Mucosa of descending colon (tissue), 3 donors: ENCODE data around the gene PLCG2. TPM values are rescaled to one million over a fixed set of nuclear protein-coding genes. Genes with fewer than 3 reads are reported as not detected.
A peak's percentile ranks its signal among the peaks of the same experiment; 100 is the strongest.

ENCODE experiments used
- ATAC-seq: fragments of 200-7000 bp; cut with Tn5 transposase; one replicate; pipeline ENCODE4 v1.9.1; 2020; ENCODE audit warnings: mild to moderate bottlenecking, moderate library complexity
- DNase-seq, 3 donors: peaks; one replicate each; pipeline ENCODE4 v3.0.0-alpha.2; 2020
- H3K36me3 ChIP-seq: fragments of 200-600 bp; one replicate; pipeline ENCODE4 v1.8.0; 2021; ENCODE audit warnings: low read depth, mild to moderate bottlenecking
- H3K4me1 ChIP-seq: fragments of 200-600 bp; one replicate; pipeline ENCODE4 v1.8.0; 2021; ENCODE audit warnings: low read depth, mild to moderate bottlenecking
- H3K4me3 ChIP-seq: fragments of 200-600 bp; one replicate; pipeline ENCODE4 v1.8.0; 2021; ENCODE audit warnings: mild to moderate bottlenecking
- H3K9me3 ChIP-seq: fragments of 200-600 bp; one replicate; pipeline ENCODE4 v1.8.0; 2021; ENCODE audit warnings: mild to moderate bottlenecking
- intact Hi-C, 2 donors: fragments of 100-400 bp; cut with DNase I in 1 of 2; cut with micrococcal nuclease in 1 of 2; formaldehyde crosslinking; loops; one replicate each; pipeline versions ENCODE4 v1.11.0 to v1.11.1; 2022; cut with DNase I, micrococcal nuclease
- total RNA-seq, 3 donors: library from RNA; stranded (reverse); fragmentation: NEBNext Ultra II Directional in 2 of 3; extraction: Animal tissue kit (Norgen Biotek cat#: 25700) in 2 of 3; gene quantifications; one replicate each; pipeline versions ENCODE4 v1.2.1 to v1.2.4, GENCODE V29; 2021 to 2023
- TF ChIP-seq, protein P1 (sequence below): fragments of 200-600 bp; IDR thresholded peaks from one replicate; pipeline ENCODE4 v1.8.0; 2022; ENCODE audit warnings: antibody characterized with exemption, mild to moderate bottlenecking
- donor health status: DM: no; HTN: no; CAD: no; lungs with moderate emphysema.
- donor health status: DM: no; HTN: no; CAD: no.
- donor health status: DM: no; HTN: yes; CAD: no.

PLCG2 gene
- total RNA-seq, 3 donors from 2014 or later: 14.7 to 19.5 (median 15.0) TPM

DNA sequence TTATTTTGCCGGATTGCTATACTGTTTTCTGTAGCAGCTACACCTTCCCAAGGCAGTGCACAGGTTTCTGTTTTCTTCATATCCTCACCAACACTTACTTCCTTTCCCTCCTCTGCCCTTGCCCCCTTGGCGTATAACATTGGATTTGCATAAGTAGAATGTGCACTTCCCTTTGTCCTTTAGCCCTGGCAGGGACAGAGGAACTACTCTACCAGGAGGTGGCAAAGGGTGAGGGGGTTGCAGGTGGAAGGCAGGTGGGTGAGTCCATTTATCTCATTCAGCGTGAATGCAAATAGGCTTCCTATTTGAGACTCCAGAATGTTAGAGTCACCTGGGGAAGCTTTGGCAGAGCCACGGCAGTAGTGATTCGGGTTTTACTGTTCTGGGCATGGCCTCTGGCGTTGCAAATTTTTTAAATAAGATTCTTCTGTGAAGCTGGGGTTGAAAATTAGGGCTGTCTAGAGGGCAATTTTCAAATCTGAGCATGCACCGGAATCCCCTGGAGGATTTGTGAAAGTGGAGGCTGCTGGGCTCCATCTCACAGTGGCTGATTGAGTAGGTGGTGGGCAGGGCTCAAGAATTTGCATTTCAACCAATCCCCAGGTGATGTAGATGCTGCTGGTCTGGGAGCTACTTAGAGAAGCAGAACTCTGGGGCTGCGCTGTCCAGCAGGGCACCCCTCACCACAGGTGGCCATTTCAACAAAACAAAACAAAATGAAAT, 84.7 kb downstream of the PLCG2 start:
- no peak overlapping the region for H3K4me3 ChIP-seq
- TF ChIP-seq, protein P1, sequence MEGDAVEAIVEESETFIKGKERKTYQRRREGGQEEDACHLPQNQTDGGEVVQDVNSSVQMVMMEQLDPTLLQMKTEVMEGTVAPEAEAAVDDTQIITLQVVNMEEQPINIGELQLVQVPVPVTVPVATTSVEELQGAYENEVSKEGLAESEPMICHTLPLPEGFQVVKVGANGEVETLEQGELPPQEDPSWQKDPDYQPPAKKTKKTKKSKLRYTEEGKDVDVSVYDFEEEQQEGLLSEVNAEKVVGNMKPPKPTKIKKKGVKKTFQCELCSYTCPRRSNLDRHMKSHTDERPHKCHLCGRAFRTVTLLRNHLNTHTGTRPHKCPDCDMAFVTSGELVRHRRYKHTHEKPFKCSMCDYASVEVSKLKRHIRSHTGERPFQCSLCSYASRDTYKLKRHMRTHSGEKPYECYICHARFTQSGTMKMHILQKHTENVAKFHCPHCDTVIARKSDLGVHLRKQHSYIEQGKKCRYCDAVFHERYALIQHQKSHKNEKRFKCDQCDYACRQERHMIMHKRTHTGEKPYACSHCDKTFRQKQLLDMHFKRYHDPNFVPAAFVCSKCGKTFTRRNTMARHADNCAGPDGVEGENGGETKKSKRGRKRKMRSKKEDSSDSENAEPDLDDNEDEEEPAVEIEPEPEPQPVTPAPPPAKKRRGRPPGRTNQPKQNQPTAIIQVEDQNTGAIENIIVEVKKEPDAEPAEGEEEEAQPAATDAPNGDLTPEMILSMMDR: no peak
- DNase-seq: no peak
- intact Hi-C loops: no loop called here
- peak; percentile 61 for ATAC-seq
- no peaks in the 10 kb centered on the region for H3K4me1 ChIP-seq
- no peaks in the 10 kb centered on the region for H3K36me3 ChIP-seq
- no peaks in the 10 kb centered on the region for H3K9me3 ChIP-seq

DNA sequence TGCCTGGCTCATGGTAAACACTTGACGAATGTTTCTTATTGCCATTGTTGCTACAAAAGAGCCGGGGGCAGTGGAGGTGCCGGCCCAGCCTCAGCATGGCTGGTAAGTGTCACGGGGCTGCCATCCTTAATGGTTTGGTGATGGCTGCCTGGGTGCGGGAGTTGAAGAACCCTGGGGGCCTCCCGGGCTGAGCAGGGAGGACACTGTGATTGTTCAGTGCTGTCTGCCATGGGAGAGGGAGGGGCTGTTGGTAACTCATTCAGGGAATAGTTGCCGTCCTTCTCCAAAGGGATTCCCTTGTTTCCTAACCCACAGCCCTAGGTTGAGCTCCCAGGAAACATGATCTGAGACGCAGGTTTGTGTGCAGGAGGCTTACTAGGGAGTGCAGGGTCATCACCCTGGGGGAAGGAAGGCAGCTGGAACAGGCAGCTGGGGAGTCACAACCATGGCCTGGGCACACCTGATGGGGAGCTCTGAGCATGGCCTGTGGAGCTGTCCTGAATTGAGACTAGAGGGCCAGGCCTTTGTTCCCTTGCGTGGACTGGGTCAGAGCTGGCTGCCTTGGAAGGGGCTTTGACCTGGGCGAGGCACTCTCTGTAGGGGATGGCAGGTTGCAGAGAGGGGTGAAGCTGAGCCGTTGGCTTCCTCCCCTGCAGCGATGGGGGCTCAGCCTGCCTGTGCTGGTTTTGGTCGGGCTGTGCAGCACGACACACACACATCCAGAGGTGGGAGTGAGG, 85.7 kb downstream of the PLCG2 start:
- no peaks in the 10 kb centered on the region for H3K4me1 ChIP-seq
- intact Hi-C loops: no loop called here
- DNase-seq: no peak
- TF ChIP-seq, protein P1: no peak
- ATAC-seq: no peak
- H3K4me3 ChIP-seq: no peak overlapping the region
- H3K9me3 ChIP-seq: no peaks in the 10 kb centered on the region
- H3K36me3 ChIP-seq: no peaks in the 10 kb centered on the region

DNA sequence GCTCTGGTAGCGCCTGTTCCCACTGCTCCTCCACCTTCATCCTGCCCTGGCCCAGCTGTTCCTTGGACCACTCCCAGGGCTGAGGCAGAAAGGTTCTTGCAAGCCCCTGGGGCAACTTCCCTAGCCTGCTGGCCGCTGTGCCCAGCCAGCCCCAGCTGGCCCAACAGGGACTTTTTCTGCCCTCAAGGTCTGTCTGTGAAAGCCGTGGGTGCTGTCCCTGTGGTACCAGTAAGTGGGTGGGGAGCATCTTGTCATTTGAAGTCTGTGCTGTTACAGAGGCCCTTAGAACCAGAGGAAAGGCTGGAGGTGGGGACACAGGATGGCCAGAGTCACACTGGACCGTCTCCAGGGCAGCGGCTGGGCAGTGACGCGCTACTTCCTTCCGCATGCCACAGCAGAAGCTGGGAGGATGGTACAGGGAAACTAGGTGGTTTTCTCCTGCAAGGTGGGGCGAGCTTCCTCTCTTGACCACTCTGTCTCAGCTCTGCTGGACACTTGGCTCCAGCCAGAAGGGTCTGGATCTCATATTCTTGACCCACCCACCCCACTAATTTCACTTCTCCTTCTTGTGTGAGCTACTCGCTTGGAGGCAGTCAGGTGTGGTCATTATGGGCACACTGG, 87.8 kb downstream of the PLCG2 start:
- Histone ChIP-seq H3K9me3 (no peaks in the 10 kb centered on the region), H3K36me3 (no peaks in the 10 kb centered on the region), H3K4me3 (no peak overlapping the region), H3K4me1 (no peaks in the 10 kb centered on the region)
- TF ChIP-seq, protein P1: no peak
- peak; percentile 18 to 67 (median 38) for DNase-seq
- intact Hi-C loops: no loop called here
- peak; percentile 55 for ATAC-seq

DNA sequence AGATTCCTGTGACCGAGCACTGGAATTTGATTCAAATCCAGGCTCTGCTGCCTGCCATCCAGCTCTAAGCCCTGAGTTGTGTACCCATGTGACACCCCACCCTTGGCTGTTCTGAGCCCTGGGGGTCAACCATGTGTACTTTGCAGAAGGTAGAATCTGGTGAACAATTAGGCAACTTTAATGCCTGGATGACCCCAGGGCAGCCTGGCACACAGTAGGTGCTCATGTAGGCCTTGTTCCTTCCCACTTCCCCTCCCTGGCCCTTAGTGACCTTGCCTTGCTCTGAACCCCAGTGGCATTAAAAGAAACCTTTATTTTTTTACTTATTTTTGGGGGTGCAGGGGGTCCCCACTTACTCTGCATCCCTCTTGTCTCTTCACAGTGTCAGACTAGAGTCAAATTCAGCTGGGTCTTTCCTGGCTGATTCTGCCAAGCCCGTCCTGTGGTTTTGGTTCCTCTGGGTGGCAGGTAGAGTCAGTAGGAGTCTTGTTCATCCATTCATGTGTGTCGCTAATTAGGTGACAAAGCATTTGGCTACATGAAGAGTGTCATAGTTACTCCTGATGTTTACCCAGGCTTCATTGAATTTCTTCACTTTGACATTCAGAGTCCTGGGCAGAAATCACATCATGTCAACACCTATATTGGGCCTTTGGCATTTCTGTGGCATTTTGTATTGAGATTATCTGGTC, 89.1 kb downstream of the PLCG2 start:
- no peaks in the 10 kb centered on the region for H3K36me3 ChIP-seq
- no peak overlapping the region for H3K4me3 ChIP-seq
- ATAC-seq (no peak), DNase-seq (no peak)
- TF ChIP-seq, protein P1: no peak
- H3K4me1 ChIP-seq: no peaks in the 10 kb centered on the region
- H3K9me3 ChIP-seq: no peaks in the 10 kb centered on the region
- intact Hi-C loops: no loop called here

DNA sequence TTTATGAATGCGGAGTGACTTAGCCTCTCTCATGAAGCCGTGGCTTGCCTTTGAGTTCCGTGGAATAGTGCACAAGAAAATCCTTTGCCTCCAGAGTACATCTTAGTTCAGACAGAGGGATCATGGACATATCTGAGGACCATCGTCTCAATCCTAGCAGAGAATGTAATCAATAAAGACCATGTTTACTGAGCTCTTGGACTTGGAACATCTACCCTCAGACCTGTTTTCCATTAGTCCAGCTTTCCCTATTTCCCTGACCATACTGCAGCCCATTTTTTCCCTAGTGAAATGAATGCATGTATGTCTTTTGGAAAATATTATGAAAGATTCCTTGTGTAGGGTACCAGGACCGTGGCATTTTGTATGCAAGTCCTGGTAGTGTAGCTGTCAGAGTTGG, 90.2 kb downstream of the PLCG2 start:
- intact Hi-C loops: no loop called here

More for the DNA sequence above, 90.2 kb downstream of the PLCG2 start:
- H3K9me3 ChIP-seq: no peaks in the 10 kb centered on the region
- ATAC-seq (no peak), DNase-seq (no peak)
- TF ChIP-seq, protein P1: no peak
- no peaks in the 10 kb centered on the region for H3K4me1 ChIP-seq
- no peaks in the 10 kb centered on the region for H3K36me3 ChIP-seq
- H3K4me3 ChIP-seq: no peak overlapping the region
